Forelimb muscle (tissue), 1 donor: Measurements from ENCODE around the gene ITGAV. TPM values are rescaled to one million over a fixed set of nuclear protein-coding genes. Genes with fewer than 3 reads are reported as not detected.

Experiments
- DNase-seq: peaks from one replicate; pipeline ENCODE4 v3.0.0-alpha.2; 2013; ENCODE audit warnings: low read depth
- polyA plus RNA-seq: library from polyadenylated mRNA; unstranded; fragments of 120-200 nt; gene quantifications from one replicate; pipeline ENCODE4 v1.2.1, GENCODE V29; 2013; ENCODE audit not compliant: insufficient read length

ITGAV gene
- polyA plus RNA-seq, 1 donor: 22.3 TPM

DNA sequence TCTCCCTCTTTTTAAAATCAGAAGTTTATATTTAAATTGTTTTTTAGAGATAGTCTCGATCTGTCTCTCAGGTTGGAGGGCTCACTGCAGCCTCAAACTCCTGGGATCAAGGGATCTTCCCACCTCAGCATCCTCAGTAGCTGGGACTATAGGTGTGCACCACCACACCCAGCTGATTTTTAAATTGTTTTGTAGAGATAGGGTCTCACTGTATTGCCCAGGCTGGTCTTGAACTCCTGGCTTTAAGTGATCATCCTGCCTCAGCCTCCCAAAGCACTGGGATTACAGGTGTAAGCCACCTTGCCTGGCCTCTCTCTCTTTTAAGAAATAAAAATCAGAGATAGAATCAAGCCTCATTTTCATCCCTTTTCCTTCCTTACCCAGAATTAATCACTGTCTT, 126.1 kb downstream of the ITGAV start:
- no peak for DNase-seq

DNA sequence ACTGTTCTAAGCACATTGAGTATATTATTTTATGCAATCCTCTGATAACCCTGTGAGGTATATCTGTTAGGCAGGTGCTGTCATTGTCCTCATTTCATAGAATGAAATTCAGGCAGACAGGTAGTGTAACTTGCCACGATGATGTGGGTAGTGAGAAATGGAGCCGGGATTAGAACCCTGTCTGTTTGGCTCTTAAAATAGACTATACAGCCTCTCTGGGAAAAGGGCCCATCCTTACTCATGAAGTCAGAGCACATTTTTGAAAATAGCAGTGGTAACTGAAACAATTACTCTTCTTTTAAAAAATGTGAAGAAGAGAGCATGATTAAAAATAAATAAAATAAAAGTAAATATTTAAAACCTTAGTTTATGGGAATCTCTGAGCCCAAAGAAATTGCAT, 127.0 kb downstream of the ITGAV start:
- no peak for DNase-seq

DNA sequence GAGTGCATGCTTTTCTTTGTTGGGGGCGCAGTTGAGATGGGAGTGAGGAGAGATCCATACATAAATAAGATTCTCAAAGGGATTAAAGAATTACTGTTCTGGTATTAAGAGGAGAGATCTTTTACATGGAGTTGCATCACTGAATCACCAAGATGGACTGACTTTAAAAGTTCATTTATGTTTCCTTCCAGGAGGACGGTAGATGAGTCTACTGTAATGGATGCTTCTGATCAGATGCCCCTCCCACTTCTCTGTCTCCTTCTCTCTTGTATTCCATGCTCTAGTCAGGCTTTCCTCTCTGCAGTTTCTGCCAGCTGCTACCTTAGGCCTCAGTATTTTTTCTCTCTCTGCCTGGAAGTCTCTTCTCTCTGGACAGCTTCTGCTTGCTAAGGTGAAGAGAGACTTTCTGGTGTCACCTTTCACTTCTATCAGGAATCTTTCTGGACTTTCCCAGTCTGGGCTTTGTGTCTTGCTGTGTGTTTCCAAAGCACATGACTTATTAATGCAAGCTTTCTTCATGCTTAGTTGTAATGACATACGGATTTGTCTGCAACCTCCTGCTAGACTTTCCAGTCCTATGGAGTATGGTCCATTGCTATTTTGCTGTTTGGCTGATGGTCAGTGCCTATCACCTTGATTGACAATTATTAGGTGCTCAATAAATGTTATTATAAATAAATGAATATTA, 127.6 kb downstream of the ITGAV start:
- DNase-seq: no peak

DNA sequence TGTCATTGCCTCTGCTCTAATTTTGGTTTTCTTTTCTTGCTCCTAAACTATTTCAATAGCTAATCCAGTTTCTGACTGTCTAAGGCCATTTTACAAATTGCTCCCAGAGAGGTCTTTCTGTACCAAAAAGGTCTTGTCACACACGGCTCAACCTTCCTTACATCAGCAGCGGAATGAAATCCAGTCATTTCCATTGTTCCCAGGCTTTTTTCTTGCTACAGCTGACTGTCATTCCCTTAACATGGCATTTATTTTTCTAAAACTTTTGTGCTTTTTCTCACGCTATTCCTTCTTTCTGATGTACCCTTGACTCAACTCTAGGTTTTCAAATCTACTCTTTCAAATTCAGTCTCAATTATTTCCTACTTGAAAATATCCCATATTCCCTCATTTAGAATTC, 128.3 kb downstream of the ITGAV start:
- DNase-seq: no peak

DNA sequence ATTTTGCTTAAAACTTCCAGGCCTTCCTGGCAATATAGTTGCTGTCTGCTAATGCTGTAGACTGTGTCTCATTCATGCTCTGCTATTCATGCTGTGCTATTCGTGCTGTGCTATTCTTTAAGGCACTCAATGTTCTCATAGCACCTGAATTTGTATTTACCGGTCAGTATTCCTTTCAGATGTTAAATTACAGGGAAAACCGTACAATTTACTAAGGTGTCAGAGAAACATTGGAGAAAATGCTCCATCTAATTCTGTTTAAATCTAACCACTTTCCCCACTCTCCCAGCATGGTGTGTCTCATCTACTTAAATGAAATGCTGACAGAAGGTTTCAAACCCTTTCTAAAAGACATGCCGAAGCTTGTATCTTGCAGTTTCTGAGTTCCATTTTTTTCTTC, 129.0 kb downstream of the ITGAV start:
- no peak for DNase-seq

DNA sequence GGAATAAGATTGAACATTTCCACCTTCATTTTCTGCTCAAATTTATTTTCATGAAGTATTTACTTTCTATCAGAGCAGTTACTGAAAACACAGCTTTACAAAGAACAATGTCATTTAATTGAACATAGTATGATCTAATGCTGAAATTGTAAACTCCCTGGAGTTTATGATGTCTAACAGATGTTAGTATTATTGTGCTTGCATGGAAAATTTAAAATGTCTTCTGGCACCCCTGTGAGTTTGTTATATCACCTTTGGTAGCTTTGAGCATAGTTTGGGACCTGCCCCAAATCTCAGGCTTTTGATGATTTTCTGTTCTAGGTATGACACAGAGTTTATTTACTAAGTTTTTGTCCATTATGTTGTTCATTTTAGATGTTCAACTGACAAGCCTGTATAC, 132.1 kb downstream of the ITGAV start:
- DNase-seq: peak; percentile 62

DNA sequence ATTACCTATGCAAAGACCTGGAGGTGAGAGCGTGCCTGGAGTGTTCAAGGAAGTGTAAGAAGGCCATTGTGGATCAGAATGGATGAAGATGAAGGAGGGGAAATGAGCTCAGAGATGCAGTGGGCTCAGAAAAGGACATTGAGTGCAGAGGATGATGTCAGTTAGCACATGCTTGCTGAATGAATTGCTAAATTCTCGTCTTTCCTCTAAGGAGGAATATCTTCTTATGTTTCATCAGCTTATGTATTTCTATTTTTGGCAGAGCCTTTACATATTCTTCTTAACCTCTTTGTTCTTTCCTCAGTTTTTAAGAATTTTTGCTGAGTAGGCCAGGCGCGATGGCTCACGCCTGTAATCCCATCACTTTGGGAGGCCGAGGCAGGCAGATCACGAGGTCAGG, 134.9 kb downstream of the ITGAV start:
- DNase-seq: peak; percentile 66

DNA sequence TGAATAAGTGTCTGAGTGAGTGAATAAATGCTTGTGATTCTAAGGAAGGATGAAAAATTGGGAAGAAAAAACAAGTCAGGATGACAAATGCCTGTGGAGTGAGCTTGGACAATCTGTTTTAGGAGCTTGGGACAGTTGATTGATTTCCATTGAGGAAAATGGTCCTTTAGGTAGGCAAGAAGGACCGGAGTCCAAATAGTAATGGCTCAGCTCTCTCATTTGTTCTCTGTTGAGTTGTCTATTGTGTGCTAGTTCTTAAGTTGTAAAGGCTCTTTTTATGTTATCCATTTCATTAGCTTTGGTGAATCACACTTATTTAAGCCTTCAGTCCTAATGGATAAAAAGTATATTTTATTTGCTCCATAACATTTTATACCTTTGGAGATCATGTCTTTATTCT, 135.9 kb downstream of the ITGAV start:
- no peak for DNase-seq

DNA sequence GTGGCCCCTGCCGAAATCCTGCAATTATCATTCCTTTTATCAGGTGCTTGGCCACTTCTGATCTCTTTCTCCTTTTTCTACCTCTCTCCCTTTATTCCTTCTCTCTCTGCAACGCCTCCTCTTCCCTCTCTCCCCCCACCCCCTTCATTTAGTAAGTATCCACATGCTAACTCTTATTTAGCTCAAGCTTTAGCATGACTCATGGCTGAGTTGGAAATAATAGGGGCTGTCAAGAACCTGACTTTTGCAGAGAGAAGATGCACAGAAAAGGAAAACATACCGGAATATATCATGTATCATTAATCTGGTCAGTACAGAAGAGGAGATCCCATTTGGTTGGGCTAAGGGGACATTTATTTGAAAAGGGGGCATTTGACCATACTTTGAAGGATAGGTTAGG, 137.1 kb downstream of the ITGAV start:
- DNase-seq: no peak

DNA sequence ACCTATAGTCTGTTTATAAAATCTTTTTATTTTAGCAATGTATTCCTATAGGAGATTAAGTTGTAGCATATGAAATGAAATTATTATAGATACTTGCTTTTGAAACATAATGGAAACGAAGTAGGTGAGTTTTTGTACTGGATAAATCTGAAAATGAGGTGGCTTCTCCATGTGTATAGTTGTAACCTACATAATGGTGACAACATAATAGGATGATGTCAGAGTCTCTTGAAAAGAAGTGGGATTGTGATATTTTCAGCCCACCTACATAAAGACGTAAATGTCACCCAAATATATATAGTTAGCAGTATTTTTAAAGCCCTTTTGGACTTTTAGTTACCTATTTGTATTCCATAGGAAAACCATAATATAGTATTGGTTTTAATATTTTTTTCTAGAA, 138.8 kb downstream of the ITGAV start:
- DNase-seq: no peak

Other genes with a start within 250 kb of the ITGAV start
- 73.3 TPM for gene ZC3H15, start 103.8 kb upstream of the ITGAV start, polyA plus RNA-seq
- 12.5 TPM for gene FAM171B, start 104.0 kb downstream of the ITGAV start, polyA plus RNA-seq